Mesenchymal stem cell (in vitro differentiated cells and primary cell): Measurements from ENCODE around the gene POLR1H.
A peak's percentile ranks its signal among the peaks of the same experiment; 100 is the strongest.

ENCODE experiments used
- DNase-seq: peaks from one replicate; pipeline ENCODE4 v3.0.0-alpha.2; 2013
- H2AFZ ChIP-seq: one replicate; pipeline ENCODE4 v1.6.1; 2013; ENCODE audit warnings: low read depth, mild to moderate bottlenecking, control low read depth, inconsistent platforms, low read length, moderate library complexity
- H2AK5ac ChIP-seq: 2 replicates; pipeline ENCODE4 v1.6.1; 2013; ENCODE audit warnings: low read length, moderate library complexity, mild to moderate bottlenecking, inconsistent platforms; ENCODE audit not compliant: severe bottlenecking
- H2BK120ac ChIP-seq: one replicate; pipeline ENCODE4 v1.6.1; 2013; ENCODE audit warnings: low read depth, mild to moderate bottlenecking, inconsistent platforms, low read length, moderate library complexity
- H2BK12ac ChIP-seq, 2 experiments: one replicate each; pipeline ENCODE4 v1.6.1; 2013; ENCODE audit warnings: inconsistent platforms in 2 of 2, low read length in 2 of 2, mild to moderate bottlenecking in 2 of 2, moderate library complexity in 2 of 2, control low read depth in 1 of 2
- H2BK15ac ChIP-seq: one replicate; pipeline ENCODE4 v1.6.1; 2013; ENCODE audit warnings: mild to moderate bottlenecking, low read depth, inconsistent platforms; ENCODE audit not compliant: poor library complexity, severe bottlenecking
- H2BK5ac ChIP-seq: 2 replicates; pipeline ENCODE4 v1.6.1; 2013; ENCODE audit warnings: low read depth, mild to moderate bottlenecking, low read length, control low read depth, inconsistent platforms; ENCODE audit not compliant: poor library complexity, severe bottlenecking
- H3K14ac ChIP-seq, 2 experiments: one replicate each; pipeline ENCODE4 v1.6.1; 2013; ENCODE audit warnings: inconsistent platforms in 2 of 2, low read length in 2 of 2, control low read depth in 1 of 2, mild to moderate bottlenecking in 1 of 2, moderate library complexity in 1 of 2
- H3K18ac ChIP-seq, 2 experiments: one replicate each; pipeline ENCODE4 v1.6.1; 2013; ENCODE audit warnings: inconsistent platforms in 2 of 2, low read length in 2 of 2, control low read depth in 1 of 2, low read depth in 1 of 2, mild to moderate bottlenecking in 1 of 2
- H3K23ac ChIP-seq, 2 experiments: one replicate each; pipeline ENCODE4 v1.6.1; 2013; ENCODE audit warnings: inconsistent platforms in 2 of 2, low read length in 2 of 2, mild to moderate bottlenecking in 2 of 2, moderate library complexity in 2 of 2, control low read depth in 1 of 2
- H3K27ac ChIP-seq: 2 replicates; pipeline ENCODE4 v1.5.1; 2013; ENCODE audit warnings: mild to moderate bottlenecking, moderate library complexity, low read length, control low read depth, inconsistent platforms; ENCODE audit not compliant: poor library complexity, severe bottlenecking
- H3K27me3 ChIP-seq, 2 experiments: 2 replicates each; pipeline versions ENCODE4 v1.6.1 to v1.7.0; 2013; ENCODE audit warnings: low read length in 2 of 2, mild to moderate bottlenecking in 2 of 2, moderate library complexity in 2 of 2, control low read depth in 1 of 2, inconsistent platforms in 1 of 2; ENCODE audit not compliant: control insufficient read depth in 1 of 2, insufficient read depth in 1 of 2
- H3K36me3 ChIP-seq, 2 experiments: 2 replicates each; pipeline versions ENCODE4 v1.6.1 to v1.7.0; 2013; ENCODE audit warnings: low read length in 2 of 2, control low read depth in 1 of 2, inconsistent platforms in 1 of 2, low read depth in 1 of 2, mild to moderate bottlenecking in 1 of 2; ENCODE audit not compliant: insufficient read depth in 2 of 2, control insufficient read depth in 1 of 2
- H3K4ac ChIP-seq, 2 experiments: one replicate each; pipeline ENCODE4 v1.6.1; 2013; ENCODE audit warnings: inconsistent platforms in 2 of 2, low read length in 2 of 2, mild to moderate bottlenecking in 2 of 2, moderate library complexity in 2 of 2, control low read depth in 1 of 2, low read depth in 1 of 2
- H3K4me1 ChIP-seq: 2 replicates; pipeline ENCODE4 v1.6.1; 2013; ENCODE audit warnings: low read depth, low read length, control low read depth; ENCODE audit not compliant: control insufficient read depth, insufficient read depth
- H3K4me2 ChIP-seq: 2 replicates; pipeline ENCODE4 v1.6.1; 2013; ENCODE audit warnings: low read length, mild to moderate bottlenecking, inconsistent platforms; ENCODE audit not compliant: poor library complexity, severe bottlenecking
- H3K4me3 ChIP-seq, 2 experiments: 2 replicates each; pipeline versions ENCODE4 v1.5.1 to v1.7.0; 2013; ENCODE audit warnings: low read length in 2 of 2, mild to moderate bottlenecking in 2 of 2, control low read depth in 1 of 2, low read depth in 1 of 2; ENCODE audit not compliant: insufficient read depth in 1 of 2
- H3K79me1 ChIP-seq: replicated peaks from 2 replicates; pipeline ENCODE4 v1.6.1; 2013; ENCODE audit warnings: mild to moderate bottlenecking, control low read depth, low read length, inconsistent platforms; ENCODE audit not compliant: poor library complexity, severe bottlenecking
- H3K9ac ChIP-seq: 2 replicates; pipeline ENCODE4 v1.7.0; 2013; ENCODE audit warnings: mild to moderate bottlenecking, low read length, moderate library complexity
- H3K9me3 ChIP-seq: 2 replicates; pipeline ENCODE4 v1.7.0; 2013; ENCODE audit warnings: mild to moderate bottlenecking, low read length; ENCODE audit not compliant: control insufficient read depth
- H4K8ac ChIP-seq: one replicate; pipeline ENCODE4 v1.6.1; 2013; ENCODE audit warnings: inconsistent platforms, mild to moderate bottlenecking, low read length, moderate library complexity
- H4K91ac ChIP-seq: one replicate; pipeline ENCODE4 v1.6.1; 2013; ENCODE audit warnings: mild to moderate bottlenecking, low read length, inconsistent platforms
- WGBS: methylation state at CpG from one replicate; pipeline ENCODE4 v1.1.7; 2013; ENCODE audit warnings: mixed read lengths; 5-methylcytosine and 5-hydroxymethylcytosine counted together

The POLR1H gene

DNA sequence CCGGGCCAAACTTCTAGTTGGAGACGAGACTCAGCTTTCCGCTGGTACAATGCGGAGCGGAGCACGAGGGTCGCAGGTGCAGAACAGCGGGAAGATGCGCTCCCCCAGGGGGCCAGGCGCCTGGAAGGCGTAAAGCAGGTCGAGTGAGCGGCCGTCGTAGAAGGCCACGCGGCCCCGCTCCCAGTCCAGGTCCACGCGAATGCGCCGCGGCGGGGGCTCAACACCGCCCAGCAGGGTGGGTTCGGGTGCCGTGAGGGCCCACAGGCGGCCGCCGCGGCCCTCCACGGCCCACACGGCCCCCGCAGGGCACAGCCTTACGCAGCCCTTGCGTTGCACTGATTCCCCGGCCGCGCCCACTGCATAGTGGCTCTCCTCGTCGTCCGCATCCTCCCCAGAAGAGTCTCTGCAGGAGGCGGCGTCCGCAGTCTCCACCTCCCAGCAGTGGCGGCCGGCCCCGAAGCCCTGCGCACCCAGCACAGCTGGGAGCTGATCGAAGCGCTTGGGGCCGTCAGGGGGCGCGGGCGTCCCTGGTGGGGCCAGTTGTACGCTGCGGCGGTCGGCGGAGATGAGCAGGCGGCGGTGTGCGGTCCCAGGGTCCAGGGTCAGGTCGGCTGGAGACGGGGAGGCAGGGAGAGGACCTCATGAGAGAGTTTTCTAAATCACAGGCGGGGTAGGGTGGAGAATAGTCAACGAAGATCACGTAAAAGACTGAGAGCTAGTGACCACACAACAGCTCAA, 10.2 kb downstream of the POLR1H start:
- H3K4me2 ChIP-seq = peak overlapping the region; percentile 44
- WGBS = 6% methylated on average over 62 of the region's 68 CpGs

DNA sequence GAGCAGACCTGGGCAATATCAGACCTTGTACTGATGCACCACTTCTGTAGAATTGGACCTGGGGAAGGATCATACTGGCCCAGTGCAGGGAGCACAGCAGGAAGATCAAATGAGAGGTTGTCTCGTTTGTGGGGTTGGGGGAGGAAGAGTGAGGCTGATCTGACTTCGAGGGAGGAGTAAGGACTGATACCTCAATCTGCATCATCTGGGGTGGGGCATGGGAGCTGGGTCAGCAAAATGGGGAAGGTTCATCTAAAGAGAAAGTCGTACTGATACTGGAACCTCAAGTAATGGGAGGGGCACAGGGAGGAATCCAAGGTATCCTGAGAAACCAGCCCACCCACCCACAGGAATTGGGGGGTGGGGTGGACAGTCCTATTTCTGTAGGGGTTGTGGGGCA, 10.8 kb downstream of the POLR1H start:
- H3K4me3 ChIP-seq = peak overlapping the region in 1 of 2 experiments; percentile 62
- no peak overlapping the region for H2BK120ac ChIP-seq
- H3K36me3 ChIP-seq = peaks cover 13 to 17% of the 10 kb centered on the region in 2 experiments
- no peak overlapping the region for H3K4me2 ChIP-seq
- no peaks in the 10 kb centered on the region for H3K9me3 ChIP-seq
- no peak overlapping the region for H3K9ac ChIP-seq
- no peak overlapping the region for H4K91ac ChIP-seq
- no peak overlapping the region for H2AFZ ChIP-seq
- H3K14ac ChIP-seq = no peak overlapping the region
- peaks cover 54 to 67% of the 10 kb centered on the region in 2 experiments for H3K27me3 ChIP-seq
- H2BK5ac ChIP-seq = no peak overlapping the region
- H3K4ac ChIP-seq = no peak overlapping the region
- WGBS = 37% methylated on average over 3 of the region's 3 CpGs
- no peak overlapping the region for H2AK5ac ChIP-seq
- no peak overlapping the region for H3K18ac ChIP-seq
- peak overlapping the region; percentile 59 for H4K8ac ChIP-seq
- H3K79me1 ChIP-seq = peaks cover 11% of the 10 kb centered on the region
- no peak overlapping the region for H2BK15ac ChIP-seq
- peaks cover 29% of the 10 kb centered on the region for H3K4me1 ChIP-seq
- no peak overlapping the region for H3K27ac ChIP-seq
- no peak overlapping the region for H2BK12ac ChIP-seq
- DNase-seq = no peak
- no peak overlapping the region for H3K23ac ChIP-seq

More for the DNA sequence above, 10.2 kb downstream of the POLR1H start:
- Histone ChIP-seq H3K4me1 (peaks cover 29% of the 10 kb centered on the region), H4K8ac (peak overlapping the region; percentile 55), H3K4ac (no peak overlapping the region), H3K18ac (peak overlapping the region in 1 of 2 experiments; percentile 35), H3K14ac (peak overlapping the region in 1 of 2 experiments; percentile 7), H2BK12ac (peak overlapping the region in 1 of 2 experiments; percentile 19), H3K23ac (no peak overlapping the region), H3K36me3 (peaks cover 13 to 17% of the 10 kb centered on the region in 2 experiments), H3K27me3 (peaks cover 48 to 61% of the 10 kb centered on the region in 2 experiments), H2BK5ac (no peak overlapping the region), H3K27ac (no peak overlapping the region), H3K9me3 (no peaks in the 10 kb centered on the region), H2AK5ac (no peak overlapping the region), H2AFZ (peak overlapping the region; percentile 10), H3K4me3 (peak overlapping the region; percentile 14 to 62), H4K91ac (no peak overlapping the region), H2BK15ac (no peak overlapping the region), H3K9ac (no peak overlapping the region), H3K79me1 (peaks cover 11% of the 10 kb centered on the region), H2BK120ac (no peak overlapping the region)
- DNase-seq = peak; percentile 55

DNA sequence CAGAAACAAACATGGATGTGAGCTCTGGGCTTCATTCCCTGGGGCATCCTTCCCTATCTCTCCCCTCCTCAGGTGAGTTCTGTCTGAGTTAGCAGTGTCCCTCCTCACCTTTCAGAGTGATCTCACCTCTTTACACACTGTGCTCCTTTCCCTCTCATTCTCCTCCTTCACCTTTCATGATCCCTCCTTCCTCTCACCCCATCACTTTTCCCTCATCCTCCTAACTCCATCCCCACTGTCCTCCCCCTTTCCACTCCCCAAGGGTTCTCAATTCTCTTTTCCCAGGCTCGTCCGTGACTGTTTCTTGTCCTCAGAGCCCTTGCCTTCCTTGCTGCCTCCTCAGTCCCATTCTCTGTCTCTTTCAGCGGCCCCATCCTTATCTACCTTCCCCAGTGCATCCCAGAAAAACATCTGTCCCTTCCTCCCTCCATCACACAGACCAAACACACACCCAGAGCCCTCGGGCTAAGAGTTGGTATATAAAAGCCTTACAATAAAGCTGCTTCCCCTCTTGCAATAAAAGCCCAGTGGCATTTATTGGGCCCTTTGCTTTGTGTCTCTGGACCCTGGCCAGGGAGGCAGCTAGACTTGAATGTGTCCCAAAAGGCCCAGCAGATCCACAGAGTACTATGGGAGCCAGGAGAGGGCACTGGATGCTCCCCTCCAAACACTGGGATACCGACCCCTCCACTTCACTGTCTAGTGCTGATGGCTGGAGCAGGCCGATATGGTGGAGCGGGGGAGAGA, 12.6 kb downstream of the POLR1H start:
- WGBS = 49% methylated on average over 5 of the region's 7 CpGs
- H3K4me2 ChIP-seq = no peak overlapping the region
- DNase-seq = no peak
- no peak overlapping the region for H3K14ac ChIP-seq
- no peak overlapping the region for H3K4ac ChIP-seq
- no peaks in the 10 kb centered on the region for H3K9me3 ChIP-seq
- H3K4me1 ChIP-seq = peaks cover 29% of the 10 kb centered on the region
- no peak overlapping the region for H4K8ac ChIP-seq
- H2AK5ac ChIP-seq = no peak overlapping the region
- no peak overlapping the region for H4K91ac ChIP-seq
- H2BK12ac ChIP-seq = no peak overlapping the region
- no peak overlapping the region for H3K27ac ChIP-seq
- no peak overlapping the region for H2BK15ac ChIP-seq
- H3K79me1 ChIP-seq = peaks cover 7% of the 10 kb centered on the region
- H3K18ac ChIP-seq = no peak overlapping the region
- peaks cover 72 to 85% of the 10 kb centered on the region in 2 experiments for H3K27me3 ChIP-seq
- no peak overlapping the region for H2AFZ ChIP-seq
- H3K4me3 ChIP-seq = no peak overlapping the region
- H3K36me3 ChIP-seq = peaks cover 13 to 17% of the 10 kb centered on the region in 2 experiments
- H2BK5ac ChIP-seq = no peak overlapping the region
- H3K9ac ChIP-seq = no peak overlapping the region
- H2BK120ac ChIP-seq = no peak overlapping the region
- no peak overlapping the region for H3K23ac ChIP-seq
